Astrocyte (in vitro differentiated cells and primary cell): Measurements from ENCODE around the gene CCNT2.

Experiments
- CTCF ChIP-seq: IDR thresholded peaks from 2 replicates; pipeline ENCODE4 v1.5.1; 2011; ENCODE audit warnings: low read depth, mild to moderate bottlenecking, inconsistent platforms, low read length, moderate library complexity; ENCODE audit not compliant: insufficient read depth
- EZH2 ChIP-seq: IDR thresholded peaks from 2 replicates; pipeline ENCODE4 v1.6.1; 2012; ENCODE audit warnings: mild to moderate bottlenecking, low read length, inconsistent platforms; ENCODE audit not compliant: insufficient read depth

- TF ChIP-seq CTCF (no peak), EZH2 (no peak)
Observed at GRCh38 chr2:134906726-134907125, 11.9 kb upstream of the CCNT2 start.
